DMS153 treated with DMSO at 0.1 percent for 48 hours (cell line): ENCODE results near the gene PIM3.
"Not testable (repeated sequence)": the region's sequence is repeated elsewhere in the genome, so short reads cannot be mapped to it uniquely, and the experiment has no call there.

Source experiments
- DNase-seq: peaks from one replicate; lab custom pipeline; 2025; ENCODE audit not compliant: unreplicated experiment; lab: John Stamatoyannopoulos, UW

The PIM3 gene

DNA sequence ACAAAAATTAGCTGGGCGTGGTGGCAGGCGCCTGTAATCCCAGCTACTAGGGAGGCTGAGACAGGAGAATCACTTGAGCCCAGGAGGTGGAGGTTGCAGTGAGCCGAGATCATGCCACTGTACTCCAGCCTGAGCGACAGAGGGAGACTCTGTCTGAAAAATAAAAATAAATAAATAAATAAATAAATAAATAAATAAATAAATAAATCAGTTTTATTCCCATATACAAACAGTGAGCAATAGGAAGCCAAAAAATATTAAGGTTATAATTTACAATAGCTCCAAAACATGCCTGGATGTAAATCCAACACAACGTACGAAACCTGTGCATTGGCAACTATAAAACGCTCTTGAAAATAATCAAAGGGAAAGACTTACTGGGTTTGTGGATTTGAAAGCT, 21.2 kb downstream of the PIM3 start:
- not testable (repeated sequence) for DNase-seq

DNA sequence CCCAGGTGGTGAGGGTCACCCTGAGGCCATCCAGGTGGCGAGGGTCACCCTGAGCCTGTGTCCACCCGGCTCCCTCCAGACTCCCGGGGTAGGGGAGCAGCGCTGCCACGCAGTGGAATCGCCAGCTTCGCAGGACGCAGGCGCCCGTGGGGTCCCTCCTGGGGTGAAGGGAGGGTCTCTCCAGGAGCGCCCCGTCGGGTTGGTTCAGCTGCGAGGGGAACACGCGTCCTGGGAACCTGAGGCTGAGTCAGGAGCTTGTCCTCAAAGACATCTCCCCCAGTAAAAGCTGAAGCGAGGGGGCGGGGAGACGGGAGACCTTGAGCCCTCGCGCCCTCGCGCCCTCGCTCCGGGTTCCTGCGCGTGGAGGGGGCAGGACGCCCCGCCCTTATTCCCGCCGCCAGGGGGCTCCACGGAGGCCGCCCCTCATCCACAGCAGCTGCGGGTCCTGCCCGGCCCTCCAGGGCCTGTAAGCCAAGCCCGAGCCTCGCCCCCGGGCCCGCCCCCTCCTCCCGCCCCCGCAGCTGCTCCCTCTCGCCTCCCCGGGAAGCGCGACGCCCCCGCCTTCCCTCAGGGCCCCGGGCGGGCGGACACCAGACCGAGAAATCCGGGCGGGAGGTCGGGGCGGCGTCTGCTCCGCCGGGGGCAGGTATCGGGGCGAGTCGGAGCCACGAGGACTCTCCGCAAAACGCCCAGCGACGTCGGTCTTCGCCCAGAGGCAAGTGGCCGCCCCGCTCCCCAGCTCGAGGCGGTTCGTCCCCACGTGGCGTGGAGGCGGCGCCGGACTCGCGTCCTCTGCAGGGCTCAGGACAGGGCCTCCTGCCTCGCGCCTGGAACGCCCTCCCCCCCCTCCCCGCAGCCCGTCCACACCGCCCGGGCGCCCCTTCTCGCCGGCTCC, 22.8 kb downstream of the PIM3 start:
- DNase-seq = no peak

DNA sequence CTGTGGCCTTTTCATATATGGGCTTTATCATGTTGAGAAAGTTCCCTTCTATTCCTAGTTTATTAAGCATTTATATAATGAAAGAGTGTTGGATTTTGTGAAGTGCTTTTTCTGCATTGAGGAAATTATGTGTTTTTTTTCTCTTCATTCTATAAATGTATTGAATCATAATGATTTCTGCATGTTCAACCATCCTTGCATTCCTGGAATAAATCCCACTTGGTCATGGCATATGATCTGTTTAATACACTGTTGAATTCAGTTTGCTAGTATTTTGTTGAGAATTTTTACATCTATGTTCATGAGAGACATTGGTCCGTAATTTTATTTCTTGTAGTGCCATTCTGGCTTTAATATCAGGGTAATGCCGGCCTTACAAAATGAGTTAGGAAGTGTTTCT, 25.8 kb downstream of the PIM3 start:
- no peak for DNase-seq

DNA sequence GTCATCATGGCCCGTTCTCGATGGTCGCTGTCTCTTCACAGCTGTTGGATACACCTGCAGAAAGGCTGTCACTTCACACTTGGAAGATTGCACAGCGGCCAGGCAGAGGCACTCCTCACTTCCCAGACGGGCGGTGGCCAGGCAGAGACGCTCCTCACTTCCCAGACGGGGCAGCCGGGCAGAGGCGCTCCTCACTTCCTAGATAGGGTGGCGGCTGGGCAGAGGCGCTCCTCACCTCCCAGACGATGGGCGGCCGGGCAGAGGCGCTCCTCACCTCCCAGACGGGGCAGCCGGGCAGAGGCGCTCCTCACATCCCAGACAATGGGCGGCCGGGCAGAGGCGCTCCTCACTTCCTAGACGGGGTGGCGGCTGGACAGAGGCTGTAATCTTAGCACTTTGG, 29.3 kb downstream of the PIM3 start:
- DNase-seq = not testable (repeated sequence)

DNA sequence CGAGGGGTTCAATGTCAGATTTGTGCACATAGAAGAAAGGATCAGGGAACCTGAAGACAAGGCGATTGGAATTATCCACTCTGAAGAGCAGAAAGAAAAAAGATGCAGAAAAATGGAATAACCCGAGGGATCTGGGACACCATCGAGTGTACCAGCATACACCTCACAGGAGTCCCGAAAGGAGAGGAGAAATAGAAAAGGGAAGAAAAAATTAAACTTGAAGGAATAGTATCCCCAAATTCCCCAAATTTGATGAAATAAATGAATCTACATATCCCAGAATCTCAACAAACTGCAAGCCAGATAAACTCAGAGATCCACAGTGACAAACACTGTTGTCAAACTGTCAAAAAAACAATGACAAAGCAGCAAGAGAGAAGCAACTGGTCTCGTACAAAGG, 30.6 kb downstream of the PIM3 start:
- no peak for DNase-seq

DNA sequence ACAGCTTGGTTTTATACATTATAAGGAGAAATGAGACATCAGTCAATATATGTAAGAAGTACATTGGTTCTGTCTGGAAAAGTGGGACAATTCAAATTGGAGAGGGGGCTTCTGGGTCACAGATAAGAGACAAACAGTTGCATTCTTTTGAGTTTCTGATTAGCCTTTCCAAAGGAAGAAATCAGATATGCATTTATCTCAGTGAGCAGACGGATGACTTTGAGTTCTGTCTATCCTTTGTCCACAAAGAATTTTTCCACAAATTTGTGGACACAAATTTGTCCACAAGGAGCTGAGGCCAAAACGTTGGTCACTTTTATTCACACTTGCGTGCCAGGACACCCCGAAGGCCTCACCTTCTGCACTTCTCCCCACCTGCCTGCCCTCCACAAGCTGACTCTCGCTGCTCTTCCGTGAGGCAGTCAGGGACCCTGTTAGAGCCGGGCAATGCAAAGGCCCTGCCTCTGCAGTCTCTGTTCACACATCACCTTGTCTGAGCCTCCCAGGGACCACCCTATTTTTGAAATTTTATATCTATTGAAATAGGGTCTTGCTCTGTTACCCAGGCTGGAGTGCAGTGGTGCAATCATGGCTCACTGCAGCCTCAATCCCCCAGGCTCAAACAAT, 31.4 kb downstream of the PIM3 start:
- no peak for DNase-seq

DNA sequence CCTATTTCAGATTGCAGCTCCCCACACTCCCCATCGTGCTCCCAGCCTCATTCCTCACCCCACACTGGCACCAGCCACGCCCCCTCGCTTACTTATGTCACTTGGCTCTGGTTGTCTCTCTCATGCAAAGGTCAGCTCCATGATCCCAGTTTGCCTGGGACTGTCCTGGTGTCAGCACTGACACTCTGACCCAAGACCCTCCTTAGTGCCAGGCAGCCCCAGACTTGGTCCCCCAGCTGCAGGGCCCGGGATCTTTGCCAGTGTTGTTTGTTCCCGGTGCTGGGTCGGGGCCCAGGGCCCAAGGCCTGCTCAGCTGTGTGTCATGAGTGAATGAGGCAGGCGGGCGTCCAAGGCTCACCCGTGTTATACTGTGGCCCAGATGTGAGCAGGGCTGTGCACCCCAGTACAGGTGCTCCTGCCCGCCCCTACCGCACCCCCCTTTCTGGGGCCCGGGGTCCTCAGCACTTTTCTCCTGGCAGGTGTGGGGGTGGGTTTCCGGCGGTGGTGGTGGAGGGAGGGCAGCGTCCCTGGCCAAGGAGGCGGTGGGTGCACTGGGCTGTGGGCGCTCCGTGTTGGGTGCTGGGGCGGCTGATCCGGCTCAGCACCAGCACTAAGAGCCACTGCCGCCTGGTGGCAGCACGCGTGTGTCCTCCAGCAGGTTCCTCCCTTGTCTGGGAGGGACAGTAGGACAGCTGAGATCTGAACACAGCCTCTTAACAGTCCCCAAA, 32.5 kb downstream of the PIM3 start:
- DNase-seq = no peak

DNA sequence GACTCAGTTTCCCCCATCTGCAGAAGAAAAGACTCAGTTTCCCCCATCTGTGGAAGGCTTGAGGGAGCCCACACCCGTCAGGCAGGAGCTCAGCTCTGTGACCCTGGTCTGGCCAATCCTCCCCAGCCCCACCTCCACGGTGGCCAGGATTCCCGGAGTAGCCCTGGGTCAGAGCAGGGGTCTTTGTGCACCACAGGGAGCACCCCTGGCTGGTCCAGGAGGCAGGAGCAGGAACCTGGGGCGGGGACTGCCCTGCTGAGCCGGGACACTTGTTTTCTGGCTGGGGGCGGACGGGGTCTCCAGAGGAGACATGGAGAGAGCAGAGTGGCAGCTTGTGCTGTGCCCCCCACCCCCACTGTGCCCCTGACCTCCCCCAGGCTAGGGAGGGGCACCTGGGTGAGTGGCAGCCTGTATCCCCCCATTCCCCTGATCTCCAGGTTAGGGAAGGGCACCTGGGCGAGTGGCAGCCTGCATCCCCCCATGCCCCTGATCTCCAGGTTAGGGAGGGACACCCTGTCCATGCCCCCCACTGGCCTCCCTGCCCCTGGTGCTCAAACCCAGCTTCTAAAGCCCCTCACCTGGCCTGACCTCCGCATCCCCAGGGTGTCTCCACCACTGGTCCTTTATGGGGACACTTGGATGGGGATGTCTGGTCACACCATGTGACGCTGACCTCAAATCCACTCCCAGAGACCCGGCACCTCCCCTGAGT, 33.2 kb downstream of the PIM3 start:
- no peak for DNase-seq

DNA sequence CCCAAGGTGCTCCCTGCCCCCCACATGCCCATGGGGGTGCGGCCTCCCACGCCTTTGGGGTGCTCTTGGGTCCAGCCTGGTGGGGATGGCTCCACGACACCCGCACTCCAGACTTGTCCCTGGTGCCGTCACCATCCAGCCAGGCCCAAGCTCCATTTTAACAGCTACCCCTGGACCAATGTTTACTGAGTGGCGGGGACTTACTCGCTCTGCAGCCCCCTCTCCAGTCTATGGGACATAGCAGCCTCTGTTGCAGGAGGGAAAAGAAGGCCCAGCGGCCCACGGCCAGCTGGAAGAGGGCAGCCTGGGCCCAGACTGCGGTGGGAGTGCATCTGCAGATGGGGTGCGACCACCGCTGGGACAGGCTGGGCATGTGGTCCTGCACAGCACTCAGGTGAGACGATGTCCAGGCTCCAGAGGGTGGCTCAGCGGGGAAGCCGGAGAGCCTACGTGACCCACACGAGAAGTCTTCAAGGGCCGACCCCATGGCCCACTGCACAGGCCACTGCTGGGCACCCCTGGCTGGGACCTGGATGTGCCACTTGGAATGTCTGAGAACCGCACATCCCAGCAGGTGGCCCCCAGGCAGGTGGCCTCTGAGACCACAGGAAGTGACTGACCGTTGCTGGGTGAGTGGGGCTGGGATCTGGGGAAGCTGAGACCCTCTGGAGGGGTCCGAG, 33.9 kb downstream of the PIM3 start:
- no peak for DNase-seq

DNA sequence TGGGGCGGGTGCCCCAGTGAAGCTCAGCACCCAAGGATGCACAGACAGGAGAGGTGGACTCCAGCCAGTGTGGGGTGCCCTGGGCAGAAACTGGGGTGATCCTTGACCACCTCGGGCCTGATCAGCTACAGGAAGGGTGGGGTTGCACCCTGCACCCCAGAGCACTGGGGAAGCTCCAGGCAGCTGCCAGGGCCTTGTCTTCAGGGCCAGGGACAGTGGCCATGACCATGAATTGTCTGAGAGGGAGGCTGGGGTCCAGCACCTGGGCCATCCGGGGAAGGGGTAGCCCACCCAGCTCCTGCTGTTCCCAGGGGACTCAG, 34.4 kb downstream of the PIM3 start:
- no peak for DNase-seq

DNA sequence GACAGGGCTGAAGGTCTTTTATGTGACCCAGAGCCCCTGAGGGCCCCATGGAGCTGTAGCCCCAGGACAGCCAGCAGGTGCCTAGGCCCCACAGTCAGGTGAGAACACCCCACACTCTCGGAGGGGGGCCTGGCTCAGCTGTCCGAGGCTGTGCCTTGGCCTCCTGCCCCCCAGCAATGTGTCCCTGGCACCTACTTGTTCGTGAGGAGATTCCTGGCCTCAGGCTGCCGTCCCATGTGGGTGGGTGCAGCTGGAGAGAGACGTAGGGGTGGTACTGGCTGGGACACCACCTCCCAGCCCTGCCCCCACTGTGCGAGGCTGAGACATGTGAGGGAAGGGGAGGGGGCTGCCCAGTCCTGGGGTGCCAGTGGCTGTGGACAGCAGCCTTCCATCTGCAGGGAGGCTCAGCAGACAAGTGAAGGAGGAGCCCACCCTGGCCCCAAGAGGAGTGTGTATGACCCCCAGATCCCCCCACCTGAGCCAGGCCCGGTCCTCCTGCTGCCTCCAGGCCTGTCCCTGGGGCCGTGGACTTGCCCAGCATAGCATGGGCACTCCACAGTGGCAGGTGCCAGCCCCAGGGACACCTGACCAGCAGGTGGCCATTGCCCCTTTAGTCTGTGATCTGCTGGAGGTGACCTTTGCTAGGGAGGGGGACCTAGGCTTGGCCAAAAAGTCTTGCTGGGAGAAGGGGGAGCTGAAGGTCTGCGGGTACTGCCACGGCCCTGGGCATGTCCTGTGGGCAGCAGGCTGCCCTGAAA, 35.0 kb downstream of the PIM3 start:
- DNase-seq = no peak

DNA sequence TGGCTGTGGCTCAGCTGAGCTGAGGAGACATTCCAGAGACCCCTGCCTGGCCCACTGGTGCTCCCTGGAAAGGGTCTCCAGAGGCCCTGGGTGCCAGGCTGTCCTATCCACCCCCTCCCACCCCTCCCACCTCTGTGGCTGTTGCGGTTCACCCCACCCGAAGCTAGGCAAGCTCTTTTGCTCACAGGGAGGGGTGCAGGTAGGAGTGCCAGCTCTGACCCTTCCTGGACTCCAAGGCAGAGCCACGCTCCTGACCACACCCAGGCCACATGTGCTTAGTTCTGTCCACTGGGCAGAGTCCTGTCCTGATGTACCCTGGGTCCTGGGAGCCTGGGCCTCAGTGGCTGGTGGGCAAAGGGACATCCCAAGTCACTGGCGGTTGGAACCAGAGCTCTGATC, 35.5 kb downstream of the PIM3 start:
- no peak for DNase-seq

DNA sequence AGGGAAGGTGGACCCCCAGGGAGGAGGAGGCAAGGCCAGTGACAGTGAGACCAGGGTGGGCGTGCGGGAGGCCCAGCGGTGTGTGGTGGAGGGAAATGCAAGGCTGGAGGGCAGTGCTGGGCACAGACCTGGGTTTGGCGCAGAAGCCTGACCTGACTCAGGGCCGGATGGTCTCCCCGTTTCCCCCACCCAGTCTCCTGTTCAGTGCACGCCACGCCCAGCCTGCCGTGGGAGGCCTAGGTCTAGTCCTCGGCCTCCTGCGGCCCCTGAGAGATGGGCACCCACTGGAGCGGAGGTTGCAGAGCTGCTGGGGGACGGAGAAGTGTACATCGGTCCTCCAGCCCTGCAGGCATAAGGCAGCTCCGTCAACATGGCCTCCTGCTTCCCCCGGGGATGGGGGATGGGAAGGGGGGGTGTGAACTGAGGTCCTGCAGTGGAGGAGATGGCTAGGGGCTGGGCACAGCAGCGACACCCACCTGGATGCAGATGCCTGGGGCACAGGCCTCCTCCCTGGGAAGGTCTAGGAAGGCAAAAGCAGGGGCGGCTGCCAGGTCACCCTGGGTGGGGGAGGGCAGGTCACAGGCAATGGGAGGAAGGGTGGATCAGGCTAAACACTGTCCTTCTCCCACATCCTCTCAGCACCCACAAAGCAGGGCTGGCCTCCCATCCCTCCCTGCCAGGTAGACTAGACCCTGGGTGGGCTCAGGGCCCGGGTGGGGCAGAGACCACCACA, 36.1 kb downstream of the PIM3 start:
- no peak for DNase-seq

DNA sequence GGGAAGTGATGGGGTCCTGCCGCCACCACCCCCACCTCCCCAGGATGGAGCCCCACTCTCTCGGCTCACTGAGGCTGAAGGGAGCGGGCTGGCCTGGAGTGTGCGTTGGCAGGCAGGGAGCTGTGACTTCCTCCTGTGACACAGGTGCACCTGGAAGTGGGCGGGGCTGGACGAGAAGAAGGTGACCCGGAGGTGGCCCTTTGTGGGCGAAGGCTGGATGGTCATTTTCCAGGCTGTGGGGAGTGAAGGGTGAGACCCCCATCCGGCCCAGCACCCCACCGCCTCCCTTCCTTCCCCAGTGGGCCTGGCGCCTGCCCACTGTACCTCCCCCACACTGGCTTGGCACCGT, 36.7 kb downstream of the PIM3 start:
- DNase-seq = no peak

DNA sequence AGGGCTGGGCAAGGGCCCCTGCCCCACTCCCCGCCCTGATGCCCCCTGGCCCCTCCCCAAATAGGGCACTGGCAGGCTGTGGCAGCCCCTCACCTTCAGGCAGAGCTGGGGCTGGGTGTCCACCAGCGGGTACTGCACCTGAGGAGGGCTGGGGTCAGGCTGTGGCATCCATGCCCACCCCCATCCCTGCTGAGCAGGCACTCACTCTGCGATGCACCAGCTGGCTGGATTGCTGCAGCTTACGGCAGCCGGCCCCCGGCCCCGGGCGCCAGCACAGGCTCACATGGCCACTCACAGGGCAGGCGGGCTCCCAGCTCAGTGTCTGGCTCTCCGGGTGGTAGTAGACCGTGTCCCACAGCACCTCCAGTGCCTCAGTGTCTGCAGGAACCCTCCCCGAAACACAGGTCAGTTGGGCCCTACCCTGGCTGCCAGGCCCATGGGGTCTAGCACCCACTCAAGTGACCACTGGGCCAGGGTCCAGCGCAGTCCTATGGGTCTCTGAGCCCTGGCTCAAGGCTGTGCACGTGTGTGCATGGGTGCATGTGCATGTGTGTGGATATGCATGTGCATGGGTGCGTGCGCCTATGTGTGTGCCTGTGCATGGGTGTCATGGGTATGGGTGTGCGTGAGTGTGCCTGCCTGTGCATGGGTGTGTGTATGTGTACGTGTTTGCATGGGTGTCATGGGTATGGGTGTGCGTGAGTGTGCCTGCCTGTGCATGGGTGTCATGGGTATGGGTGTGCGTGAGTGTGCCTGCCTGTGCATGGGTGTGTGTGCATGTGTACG, 37.6 kb downstream of the PIM3 start:
- DNase-seq = no peak

DNA sequence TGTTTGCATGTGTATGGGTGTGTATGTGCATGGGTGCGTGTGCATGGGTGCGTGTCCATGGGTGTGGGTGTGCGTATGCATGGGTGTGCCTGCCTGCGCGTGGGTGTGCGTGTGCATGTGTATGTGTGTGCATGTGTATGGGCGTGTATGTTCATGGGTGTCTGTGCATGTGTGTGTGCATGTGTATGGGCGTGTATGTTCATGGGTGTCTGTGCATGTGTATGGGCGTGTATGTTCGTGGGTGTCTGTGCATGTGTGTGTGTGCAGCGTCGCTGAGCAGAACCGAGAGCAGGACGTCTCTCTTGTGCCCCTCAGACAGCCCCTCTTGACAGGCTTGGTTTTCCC, 38.1 kb downstream of the PIM3 start:
- DNase-seq = no peak

DNA sequence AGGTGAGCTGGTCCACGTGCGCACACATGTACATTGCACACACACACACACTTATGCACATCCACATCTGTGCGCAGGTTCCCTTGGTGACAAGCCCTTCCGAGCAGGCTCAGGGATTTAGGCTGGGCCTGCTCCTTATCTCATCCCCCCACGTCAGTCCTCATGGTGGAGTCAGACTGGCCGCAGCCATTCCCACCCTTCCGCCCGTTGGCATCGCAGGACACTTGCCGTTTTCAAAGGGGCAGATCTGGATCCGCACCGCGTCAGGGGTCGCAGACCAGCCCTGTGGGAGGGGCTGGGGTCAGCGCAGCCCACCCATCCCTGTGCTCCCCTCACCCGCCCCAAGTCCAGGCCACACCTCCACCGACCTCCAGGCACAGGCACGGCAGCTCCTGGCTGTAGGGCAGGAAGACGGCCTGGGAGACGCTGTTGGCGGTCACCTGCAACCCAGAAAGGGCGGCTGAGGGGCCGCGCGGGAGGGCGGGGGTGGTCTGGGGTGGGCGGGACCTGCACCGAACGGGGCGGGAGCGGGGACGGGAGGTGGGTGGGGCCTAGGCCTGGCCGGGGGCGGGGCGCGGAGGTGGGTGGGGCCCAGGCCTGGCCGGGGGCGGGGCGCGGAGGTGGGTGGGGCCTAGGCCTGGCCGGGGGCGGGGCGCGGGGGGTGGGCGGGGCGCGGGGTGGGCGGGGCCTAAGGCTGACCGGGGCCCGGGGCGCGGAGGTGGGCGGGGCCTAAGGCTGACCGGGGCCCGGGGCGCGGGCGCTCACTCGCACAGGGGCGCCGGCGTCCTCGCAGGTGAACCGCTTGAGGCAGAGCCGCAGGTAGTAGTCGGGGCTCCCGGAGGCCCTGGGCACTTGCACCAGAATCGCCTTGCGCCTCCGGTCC, 38.7 kb downstream of the PIM3 start:
- DNase-seq = no peak

DNA sequence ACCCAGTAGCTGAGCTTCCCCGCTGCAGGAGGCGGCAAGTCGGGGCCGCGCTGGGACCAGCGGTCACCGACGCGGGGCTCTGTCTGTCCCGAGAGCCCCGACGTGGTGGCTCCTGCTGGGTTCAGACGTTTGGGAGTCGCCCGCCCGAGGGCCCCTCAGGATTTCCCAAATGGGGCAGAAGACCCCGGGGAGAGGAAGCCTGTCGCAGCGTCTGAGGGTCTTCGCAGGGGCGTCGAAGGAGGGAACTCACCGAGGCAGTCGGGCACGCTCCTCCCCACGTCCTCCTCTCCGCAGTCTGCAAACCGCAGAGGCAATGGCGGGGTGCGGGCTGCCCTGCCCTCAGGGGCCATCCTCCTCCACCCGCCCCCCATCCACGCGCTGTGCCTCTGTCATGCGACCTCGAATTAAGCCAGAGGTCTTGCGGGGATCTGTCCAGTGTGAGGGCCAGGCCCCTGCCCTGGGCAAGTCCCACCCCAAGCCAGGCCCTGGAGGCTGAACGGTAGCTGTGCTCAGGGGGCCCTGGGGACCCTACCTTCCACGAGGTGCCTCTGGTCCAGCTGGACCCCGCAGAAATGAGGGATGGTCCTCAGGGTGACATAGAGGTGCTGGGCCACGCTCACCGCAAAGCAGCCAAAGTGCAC, 39.5 kb downstream of the PIM3 start:
- no peak for DNase-seq
